SJCRH30 (cell line): Measurements from ENCODE around the gene CAPN10. TPM values are rescaled to one million over a fixed set of nuclear protein-coding genes. Genes with fewer than 3 reads are reported as not detected.
"Not testable (repeated sequence)": the region's sequence is repeated elsewhere in the genome, so short reads cannot be mapped to it uniquely, and the experiment has no call there.

Experiments
- DNase-seq, 2 experiments: peaks; one replicate each; pipeline ENCODE4 v3.0.0-alpha.2; 2015 to 2020
- H3K27ac ChIP-seq: fragments of 250-450 bp; sonication (Bioruptor Pico); 2 replicates; pipeline ENCODE4 v1.5.1; 2020; ENCODE audit warnings: mild to moderate bottlenecking, moderate library complexity
- H3K27me3 ChIP-seq: fragments of 250-450 bp; sonication (Bioruptor Pico); 2 replicates; pipeline ENCODE4 v1.5.1; 2020; ENCODE audit warnings: mild to moderate bottlenecking, moderate library complexity
- H3K36me3 ChIP-seq: fragments of 250-450 bp; sonication (Bioruptor Pico); 2 replicates; pipeline ENCODE4 v1.5.1; 2020; ENCODE audit warnings: mild to moderate bottlenecking, moderate library complexity
- H3K4me1 ChIP-seq: fragments of 250-450 bp; sonication (Bioruptor Pico); 2 replicates; pipeline ENCODE4 v1.5.1; 2020; ENCODE audit warnings: mild to moderate bottlenecking, moderate library complexity
- H3K4me3 ChIP-seq: fragments of 250-450 bp; sonication (Bioruptor Pico); 2 replicates; pipeline ENCODE4 v1.5.1; 2020; ENCODE audit warnings: mild to moderate bottlenecking, moderate library complexity
- H3K9me3 ChIP-seq: fragments of 250-450 bp; sonication (Bioruptor Pico); replicated peaks from 2 replicates; pipeline ENCODE4 v1.5.1; 2020; ENCODE audit warnings: mild to moderate bottlenecking, moderate library complexity
- total RNA-seq: library from RNA; depleted of rRNA; stranded (reverse); fragments of >200 nt; shearing (Covaris generic); gene quantifications from 2 replicates; pipeline ENCODE4 v1.2.3, GENCODE V29; 2014

The CAPN10 gene
- total RNA-seq, 1 experiment from 2014 or later: 27.4 TPM

DNA sequence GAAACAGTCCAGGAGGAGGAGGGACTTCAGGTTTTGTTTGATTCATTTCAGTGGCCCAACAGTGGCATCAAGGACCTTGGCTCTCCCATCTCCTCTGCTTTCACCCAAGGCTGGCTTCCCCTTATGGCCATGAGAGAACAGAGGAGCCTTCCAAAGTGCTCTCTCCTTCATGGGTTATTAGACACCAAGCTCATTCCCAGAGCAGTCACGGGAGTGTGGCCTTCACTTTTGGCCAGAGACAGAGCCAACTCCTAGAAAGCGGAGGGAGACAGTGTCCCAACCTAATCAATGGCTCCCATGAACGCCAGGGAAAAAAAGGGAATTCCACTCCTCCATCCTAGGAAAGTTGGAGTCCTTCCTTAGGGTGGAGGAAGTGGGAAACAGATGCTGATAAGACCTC is 27.2 kb upstream of the CAPN10 start:
- Histone ChIP-seq H3K4me1 (peaks cover 3% of the 10 kb centered on the region), H3K27ac (no peak overlapping the region), H3K27me3 (no peaks in the 10 kb centered on the region), H3K36me3 (no peaks in the 10 kb centered on the region), H3K4me3 (no peak overlapping the region), H3K9me3 (no peaks in the 10 kb centered on the region)
- no peak for DNase-seq

DNA sequence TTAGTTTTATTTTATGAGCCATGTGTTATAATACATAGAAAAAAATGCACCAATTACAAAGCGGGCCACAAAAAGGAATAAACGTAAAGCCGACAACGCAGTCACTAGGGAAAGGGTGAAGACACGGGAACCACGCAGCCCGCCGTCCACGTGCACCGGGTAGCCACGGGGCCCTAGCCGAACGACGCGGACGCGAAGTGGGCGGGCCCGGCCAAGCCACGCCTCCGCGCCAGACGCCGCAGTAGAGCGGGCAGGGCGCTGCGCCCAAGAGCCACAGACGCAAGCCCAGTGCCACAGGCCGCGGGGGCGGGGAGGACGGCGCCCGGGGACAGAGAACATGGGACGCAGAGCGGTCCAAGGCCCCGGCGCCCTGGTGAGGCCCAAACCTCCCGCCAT is 26.5 kb upstream of the CAPN10 start, which contains the start of gene DUSP28:
TSS of gene DUSP28 (plus strand) at position 274 of the 396 bp plus-strand sequence. CDS start 328 bp downstream, outside the sequence.
- DNase-seq: peak; percentile 89 to 93
- H3K4me1 ChIP-seq: peaks cover 5% of the 10 kb centered on the region
- peak within 1 kb of the TSS; percentile 95 for H3K27ac ChIP-seq
- no peaks in the 10 kb centered on the region for H3K27me3 ChIP-seq
- H3K4me3 ChIP-seq: peak within 1 kb of the TSS; percentile 87
- no peaks in the 10 kb centered on the region for H3K9me3 ChIP-seq
- H3K36me3 ChIP-seq: no peaks in the 10 kb centered on the region

DNA sequence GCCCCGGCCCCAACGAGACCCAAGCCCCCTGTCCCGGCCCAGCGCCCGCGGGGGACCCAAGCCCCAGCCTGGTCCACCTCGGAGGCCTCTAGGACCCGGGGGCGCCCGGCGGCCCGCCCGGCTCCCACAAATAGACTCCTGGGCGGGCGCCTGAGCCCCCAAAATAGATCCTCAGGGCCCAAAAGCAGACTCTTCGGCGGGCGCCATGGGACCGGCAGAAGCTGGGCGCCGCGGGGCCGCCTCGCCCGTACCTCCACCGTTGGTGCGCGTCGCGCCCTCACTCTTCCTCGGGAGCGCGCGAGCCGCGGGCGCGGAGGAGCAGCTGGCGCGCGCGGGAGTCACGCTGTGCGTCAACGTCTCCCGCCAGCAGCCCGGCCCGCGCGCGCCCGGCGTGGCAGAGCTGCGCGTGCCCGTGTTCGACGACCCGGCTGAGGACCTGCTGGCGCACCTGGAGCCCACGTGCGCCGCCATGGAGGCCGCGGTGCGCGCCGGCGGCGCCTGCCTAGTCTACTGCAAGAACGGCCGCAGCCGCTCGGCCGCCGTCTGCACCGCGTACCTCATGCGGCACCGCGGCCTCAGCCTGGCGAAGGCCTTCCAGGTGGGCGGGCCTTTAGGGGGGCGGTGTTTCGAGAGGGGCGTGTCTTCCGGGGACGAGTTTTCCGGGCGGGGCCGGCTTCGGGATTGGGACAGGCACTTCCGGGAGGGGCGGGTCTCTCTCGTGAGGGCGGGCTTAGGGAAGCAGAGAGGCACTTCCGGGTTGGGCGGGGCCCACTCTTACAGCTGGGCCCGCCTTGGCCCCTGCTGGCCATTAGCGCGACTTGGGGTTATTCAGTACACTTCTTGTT is 25.8 kb upstream of the CAPN10 start:
- Histone ChIP-seq H3K9me3 (no peaks in the 10 kb centered on the region), H3K36me3 (no peaks in the 10 kb centered on the region), H3K4me3 (peak overlapping the region; percentile 87), H3K27ac (peak overlapping the region; percentile 95), H3K27me3 (no peaks in the 10 kb centered on the region), H3K4me1 (peaks cover 11% of the 10 kb centered on the region)
- DNase-seq: peak; percentile 99 to 100

DNA sequence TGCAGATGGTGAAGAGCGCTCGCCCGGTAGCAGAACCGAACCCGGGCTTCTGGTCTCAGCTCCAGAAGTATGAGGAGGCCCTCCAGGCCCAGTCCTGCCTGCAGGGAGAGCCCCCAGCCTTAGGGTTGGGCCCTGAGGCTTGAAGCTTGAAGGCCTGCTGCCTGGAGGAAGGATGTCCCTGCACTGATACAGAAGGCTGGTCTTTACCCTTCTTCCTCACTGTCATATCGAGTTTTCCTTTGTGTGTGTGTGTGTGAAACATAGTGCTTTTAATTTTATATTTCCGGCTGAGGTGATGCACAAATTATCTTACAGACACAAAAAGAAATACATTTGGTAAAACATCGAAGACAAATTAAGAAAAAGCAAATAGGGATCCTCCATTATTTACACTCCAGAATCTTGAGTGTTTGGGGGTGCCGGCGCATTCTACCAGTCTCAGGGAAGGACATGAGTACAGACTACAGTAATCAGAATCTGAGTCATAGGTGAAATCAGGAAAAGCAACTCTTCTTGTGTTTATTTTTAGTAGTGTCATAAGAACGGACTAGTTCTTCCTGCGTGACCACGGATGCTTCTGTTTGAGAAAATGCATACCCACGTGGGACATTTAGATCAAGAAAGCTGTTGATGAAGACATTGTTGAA is 25.1 kb upstream of the CAPN10 start:
- Histone ChIP-seq H3K36me3 (no peaks in the 10 kb centered on the region), H3K27me3 (no peaks in the 10 kb centered on the region), H3K4me3 (peak overlapping the region; percentile 87), H3K9me3 (no peaks in the 10 kb centered on the region), H3K27ac (peak overlapping the region; percentile 95; the same call in 1 of the 2 replicates), H3K4me1 (peaks cover 15% of the 10 kb centered on the region)
- no peak for DNase-seq

DNA sequence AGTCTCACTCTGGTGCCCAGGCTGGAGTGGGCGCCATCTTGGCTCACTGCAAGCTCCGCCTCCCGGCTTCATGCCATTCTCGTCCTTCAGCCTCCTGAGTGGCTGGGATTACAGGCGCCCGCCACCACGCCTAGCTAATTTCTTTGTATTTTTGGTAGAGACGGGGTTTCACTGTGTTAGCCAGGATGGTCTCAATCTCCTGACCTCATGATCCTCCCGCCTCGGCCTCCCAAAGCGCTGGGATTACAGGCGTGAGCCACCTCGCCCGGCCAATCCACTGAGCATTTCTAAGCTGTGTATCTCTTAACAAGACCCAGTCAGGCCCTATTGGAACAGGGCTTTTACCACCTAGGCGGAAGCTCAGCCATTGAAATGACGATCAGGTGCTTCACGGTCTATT is 23.3 kb upstream of the CAPN10 start:
- not testable (repeated sequence) for DNase-seq, H3K9me3 ChIP-seq, H3K36me3 ChIP-seq, H3K27me3 ChIP-seq, H3K4me3 ChIP-seq, H3K27ac ChIP-seq
- H3K4me1 ChIP-seq: peaks cover 25% of the 10 kb centered on the region

DNA sequence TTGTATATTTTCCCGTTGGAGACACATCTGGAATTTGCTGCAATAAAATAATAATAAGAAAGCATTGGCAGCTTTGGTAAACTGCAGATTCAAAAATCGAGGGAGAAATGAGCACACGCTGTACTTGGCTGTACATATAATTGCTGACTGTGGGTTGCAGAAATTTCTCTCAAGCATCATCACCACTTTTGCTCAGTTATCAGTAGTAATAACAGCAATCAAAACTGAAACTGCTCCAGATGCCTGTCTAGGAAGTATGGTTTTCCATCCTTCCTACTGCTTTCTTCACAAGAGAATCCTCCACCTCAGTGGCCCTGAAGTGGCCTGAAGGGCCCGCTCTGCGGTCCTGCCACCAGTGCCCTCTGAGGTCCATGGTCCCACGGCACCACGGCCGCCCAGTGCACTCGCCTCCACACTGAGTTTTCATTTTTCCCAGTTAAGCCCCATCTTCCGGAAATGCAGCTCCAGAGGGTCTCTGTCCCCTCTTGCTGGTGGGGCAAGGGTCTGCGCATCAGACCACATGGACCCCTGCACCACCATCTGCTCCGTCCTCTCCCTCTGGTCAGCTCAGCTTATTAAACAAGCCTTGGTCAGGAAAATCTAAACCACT is 22.5 kb upstream of the CAPN10 start:
- DNase-seq: no peak
- H3K27ac ChIP-seq: no peak overlapping the region
- H3K9me3 ChIP-seq: no peaks in the 10 kb centered on the region

DNA sequence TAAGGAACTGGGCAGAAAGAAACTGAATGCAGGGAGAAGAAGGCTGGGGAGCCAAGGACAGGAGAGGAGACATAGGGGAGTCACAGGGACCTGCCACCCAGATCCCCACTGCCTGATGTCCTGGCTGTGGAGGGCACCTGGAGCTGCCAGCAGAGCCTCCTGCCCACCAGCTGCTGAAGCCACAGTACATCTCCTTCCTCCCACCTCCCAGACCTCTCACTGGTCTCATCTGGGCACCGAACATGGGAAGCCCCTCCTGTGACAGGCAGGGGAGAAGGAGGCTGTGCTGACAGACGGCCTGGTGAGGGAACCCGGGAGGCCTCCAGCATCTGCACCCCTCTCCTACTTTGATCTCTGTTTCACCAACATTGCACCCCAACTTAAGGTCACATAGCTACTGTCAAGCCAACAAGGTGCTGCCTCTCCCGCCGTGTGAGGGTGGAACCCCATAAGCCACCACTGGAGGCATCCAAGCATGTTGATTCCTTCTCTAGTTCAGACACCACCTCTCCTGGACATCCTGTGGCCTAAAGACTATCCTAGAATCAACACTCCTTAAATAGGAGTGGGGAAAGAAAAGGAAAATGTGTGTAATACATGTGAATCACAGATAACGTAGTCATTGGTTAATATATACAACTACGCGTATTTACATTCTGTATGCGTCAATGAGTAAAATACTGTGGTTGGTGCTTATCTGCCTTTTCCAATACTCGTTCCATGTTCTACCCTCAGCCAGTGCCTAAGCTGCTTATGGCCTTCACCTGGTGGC is 21.8 kb upstream of the CAPN10 start:
- no peak overlapping the region for H3K27ac ChIP-seq
- H3K36me3 ChIP-seq: no peaks in the 10 kb centered on the region
- H3K27me3 ChIP-seq: no peaks in the 10 kb centered on the region
- no peak overlapping the region for H3K4me3 ChIP-seq
- no peak for DNase-seq
- H3K4me1 ChIP-seq: peaks cover 29% of the 10 kb centered on the region
- H3K9me3 ChIP-seq: no peaks in the 10 kb centered on the region

More for the DNA sequence above, 22.5 kb upstream of the CAPN10 start:
- H3K4me1 ChIP-seq: peaks cover 25% of the 10 kb centered on the region
- no peak overlapping the region for H3K4me3 ChIP-seq
- no peaks in the 10 kb centered on the region for H3K27me3 ChIP-seq
- no peaks in the 10 kb centered on the region for H3K36me3 ChIP-seq

DNA sequence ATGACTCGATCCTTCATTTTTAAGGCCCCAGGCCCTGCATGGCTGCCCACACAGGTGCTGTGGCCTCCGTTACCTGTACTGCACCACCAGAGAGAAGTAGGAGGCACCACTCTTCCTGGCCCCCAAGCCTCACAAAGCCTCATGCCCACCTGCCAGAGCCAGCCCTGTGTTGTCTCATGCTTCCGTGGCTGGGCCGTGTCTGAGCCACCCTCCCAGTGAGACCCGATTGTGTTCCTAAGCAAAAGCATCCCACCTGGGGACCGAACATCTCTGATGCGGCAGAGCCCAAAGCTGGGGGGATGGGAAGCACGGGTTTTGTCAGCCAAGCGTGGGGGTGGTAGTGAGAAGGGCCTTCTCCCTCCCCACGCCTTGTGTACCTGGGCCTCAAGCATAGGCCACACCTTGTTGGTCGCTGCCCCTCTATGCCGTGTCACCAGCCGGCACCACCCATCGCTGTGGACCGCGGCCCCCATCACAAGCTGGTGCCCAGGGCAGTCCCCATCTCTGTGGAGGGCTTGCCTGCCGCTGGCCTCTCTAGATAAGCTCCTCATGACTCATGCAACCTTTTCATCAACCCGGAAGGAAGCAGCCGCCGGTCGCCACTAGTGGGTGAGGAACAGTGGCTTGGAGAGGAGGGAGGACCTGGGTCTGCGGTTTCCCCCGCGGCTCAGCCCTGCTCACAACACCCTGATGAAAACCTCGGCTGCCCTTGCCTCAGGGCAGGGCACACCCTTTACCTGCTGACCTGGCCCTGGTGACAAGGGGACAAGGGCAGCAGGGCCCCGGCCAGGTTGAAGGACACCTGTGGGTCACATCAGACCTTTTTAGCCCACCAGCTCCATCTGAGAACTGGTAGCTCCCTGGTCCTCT is 21.0 kb upstream of the CAPN10 start:
- peak; percentile 92 for DNase-seq
- Histone ChIP-seq H3K27me3 (no peaks in the 10 kb centered on the region), H3K4me1 (peaks cover 31% of the 10 kb centered on the region), H3K9me3 (no peaks in the 10 kb centered on the region), H3K36me3 (no peaks in the 10 kb centered on the region), H3K27ac (peak overlapping the region; percentile 53), H3K4me3 (peak overlapping the region; percentile 46)

DNA sequence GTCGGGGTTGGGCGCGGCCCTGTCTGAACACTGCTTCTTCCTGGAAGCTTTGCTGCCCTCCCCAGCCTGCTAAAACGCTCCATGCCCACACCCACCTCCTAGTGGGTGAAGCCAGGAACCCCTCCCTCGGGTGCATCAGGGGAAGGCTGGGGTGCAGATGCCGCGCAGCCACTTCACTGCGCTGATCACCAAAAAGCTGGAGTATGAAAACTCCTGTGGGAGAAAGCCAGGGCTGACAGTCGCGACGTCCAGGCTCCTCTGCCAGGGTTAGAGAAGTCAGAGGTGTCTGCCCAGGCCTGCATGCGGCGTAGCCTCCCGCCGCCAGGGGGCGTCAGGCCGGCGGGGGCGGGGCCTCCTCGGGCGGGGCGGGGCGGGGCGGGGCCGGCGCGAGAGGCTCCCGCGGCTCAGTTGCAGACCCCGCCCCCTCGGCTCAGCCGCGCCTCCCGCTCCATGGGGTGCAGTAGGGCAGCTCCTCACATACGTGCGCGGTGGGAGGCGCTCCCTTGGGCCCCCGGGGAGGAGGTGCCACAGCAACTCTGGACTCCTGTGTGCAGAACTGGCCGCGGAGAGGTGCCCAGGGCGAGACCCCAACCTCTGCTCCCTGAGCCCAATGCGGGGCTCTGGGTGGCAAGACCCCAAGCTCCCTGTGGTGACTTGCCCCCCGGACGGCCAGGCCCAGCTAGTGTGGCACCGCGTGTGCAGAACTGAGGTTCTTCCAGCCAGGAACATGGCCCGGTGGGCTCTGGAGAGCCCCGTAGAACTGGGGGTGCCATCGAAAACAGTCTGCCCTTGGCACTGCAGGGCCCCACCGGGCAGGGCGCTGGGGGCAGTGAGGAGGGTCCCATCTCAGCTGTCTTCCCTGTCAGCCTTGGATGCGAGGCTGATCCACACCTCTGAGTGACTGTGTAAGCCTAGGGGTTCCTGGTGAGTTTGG is 20.1 kb upstream of the CAPN10 start:
- H3K4me3 ChIP-seq: peak overlapping the region; percentile 46
- peaks cover 31% of the 10 kb centered on the region for H3K4me1 ChIP-seq
- no peaks in the 10 kb centered on the region for H3K36me3 ChIP-seq
- DNase-seq: peak; percentile 91
- peak overlapping the region; percentile 53 for H3K27ac ChIP-seq
- H3K9me3 ChIP-seq: no peaks in the 10 kb centered on the region
- H3K27me3 ChIP-seq: no peaks in the 10 kb centered on the region

DNA sequence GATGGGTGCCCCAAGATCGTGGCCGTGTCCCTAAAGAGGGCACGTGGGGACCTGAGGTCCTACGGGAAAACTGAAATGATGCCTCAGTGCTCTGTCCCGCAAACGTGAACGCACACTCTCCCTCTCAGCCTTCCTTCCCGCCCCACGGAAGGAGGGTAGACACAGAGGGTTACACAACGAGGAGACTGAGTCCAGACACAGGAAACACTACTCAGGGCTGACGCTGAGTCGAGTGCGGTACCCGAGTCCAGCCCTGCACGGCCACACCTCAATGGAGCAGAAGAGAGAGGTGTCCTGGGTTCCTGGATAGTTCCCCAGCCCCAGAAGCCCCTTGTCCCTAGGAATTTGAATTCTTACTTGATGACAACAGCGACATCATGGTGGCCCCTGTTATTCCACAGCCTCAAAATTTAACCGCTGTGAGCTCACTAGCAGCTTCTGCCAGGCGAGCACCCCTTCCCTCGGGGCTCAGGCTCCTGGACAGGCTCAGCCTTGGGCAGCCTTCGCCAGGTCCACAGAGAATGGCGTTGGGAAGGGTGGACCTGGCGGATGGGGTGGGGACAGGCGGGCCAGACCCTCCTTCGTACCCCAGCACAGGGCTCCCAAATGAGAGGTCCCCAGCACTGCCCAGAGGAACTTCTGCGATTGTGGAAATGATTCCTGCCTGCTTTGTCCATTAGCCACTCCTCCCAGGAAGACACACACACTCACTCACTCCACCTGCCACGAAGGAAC is 19.2 kb upstream of the CAPN10 start:
- no peaks in the 10 kb centered on the region for H3K9me3 ChIP-seq
- no peaks in the 10 kb centered on the region for H3K36me3 ChIP-seq
- peak overlapping the region; percentile 63 for H3K4me3 ChIP-seq
- DNase-seq: peak in 1 of 2 experiments; percentile 11
- H3K27me3 ChIP-seq: no peaks in the 10 kb centered on the region
- no peak overlapping the region for H3K27ac ChIP-seq
- peaks cover 31% of the 10 kb centered on the region for H3K4me1 ChIP-seq

DNA sequence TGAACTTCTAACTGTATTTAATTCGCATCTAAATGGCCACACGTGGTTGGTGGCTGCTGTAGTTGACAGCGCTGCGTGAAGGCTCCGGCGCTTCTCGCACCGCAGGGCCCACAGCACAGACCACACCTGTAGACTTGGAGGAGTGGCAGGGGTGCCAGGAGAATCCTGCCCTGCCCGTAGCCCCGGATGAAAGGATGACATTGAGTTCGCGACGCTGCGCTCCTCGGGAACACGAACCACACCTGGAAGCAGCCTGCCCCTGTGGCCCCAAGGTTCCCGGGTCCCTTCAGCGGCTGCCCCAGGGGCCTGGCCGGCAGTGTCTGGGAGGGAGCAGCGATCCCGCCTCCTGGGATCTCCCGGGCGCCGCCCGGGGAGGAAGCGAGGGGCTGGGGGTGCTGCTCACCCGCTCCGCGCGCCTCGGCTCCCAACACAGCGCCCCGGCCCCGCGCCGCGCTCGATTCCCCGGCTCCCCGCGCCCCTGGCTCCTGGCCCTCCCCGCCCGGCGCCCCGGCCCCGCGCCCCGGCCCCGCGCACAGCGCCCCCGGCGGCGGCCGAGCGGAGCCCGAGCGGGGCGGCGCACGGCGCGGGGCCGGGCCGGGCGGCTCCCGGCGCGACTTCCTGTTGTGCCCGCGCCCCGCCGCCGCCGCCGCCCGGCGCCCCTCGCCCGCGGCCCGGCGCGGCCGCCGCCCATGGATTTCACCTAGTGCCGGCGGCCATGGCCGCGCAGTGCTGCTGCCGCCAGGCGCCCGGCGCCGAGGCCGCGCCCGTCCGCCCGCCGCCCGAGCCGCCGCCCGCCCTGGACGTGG is 18.5 kb upstream of the CAPN10 start, which contains the start of gene RNPEPL1:
TSS of gene RNPEPL1 (plus strand) at position 613 of the 806 bp plus-strand sequence. CDS start at position 716, 103 bp downstream.
- Histone ChIP-seq H3K9me3 (no peaks in the 10 kb centered on the region), H3K4me3 (peak within 1 kb of the TSS; percentile 63), H3K36me3 (no peaks in the 10 kb centered on the region), H3K27me3 (no peaks in the 10 kb centered on the region), H3K27ac (no peak within 1 kb of the TSS), H3K4me1 (peaks cover 31% of the 10 kb centered on the region)
- DNase-seq: peak; percentile 30 to 47
